Ishikawa (cell line): Measurements from ENCODE around the gene TET1.

ENCODE experiments used
- CEBPB ChIP-seq: IDR thresholded peaks from 2 replicates; pipeline ENCODE4 v1.6.1; 2012
- CREB1 ChIP-seq: IDR thresholded peaks from 2 replicates; pipeline ENCODE4 v1.6.1; 2012; ENCODE audit warnings: low read depth
- EP300 ChIP-seq: IDR thresholded peaks from 2 replicates; pipeline ENCODE4 v1.6.1; 2012; ENCODE audit warnings: borderline replicate concordance
- FOXM1 ChIP-seq: IDR thresholded peaks from 2 replicates; pipeline ENCODE4 v1.6.1; 2012; ENCODE audit warnings: low read depth, borderline replicate concordance
- NFIC ChIP-seq: IDR thresholded peaks from 2 replicates; pipeline ENCODE4 v1.6.1; 2012
- RAD21 ChIP-seq: IDR thresholded peaks from 2 replicates; pipeline ENCODE4 v1.6.1; 2012; ENCODE audit warnings: low read depth
- TAF1 ChIP-seq: IDR thresholded peaks from 2 replicates; pipeline ENCODE4 v1.6.1; 2012; ENCODE audit warnings: low read depth, mild to moderate bottlenecking
- YY1 ChIP-seq: IDR thresholded peaks from 2 replicates; pipeline ENCODE4 v1.6.1; 2012; ENCODE audit warnings: low read depth
- TF ChIP-seq, protein P1 (sequence below): IDR thresholded peaks from 2 replicates; pipeline ENCODE4 v1.6.1; 2012

DNA sequence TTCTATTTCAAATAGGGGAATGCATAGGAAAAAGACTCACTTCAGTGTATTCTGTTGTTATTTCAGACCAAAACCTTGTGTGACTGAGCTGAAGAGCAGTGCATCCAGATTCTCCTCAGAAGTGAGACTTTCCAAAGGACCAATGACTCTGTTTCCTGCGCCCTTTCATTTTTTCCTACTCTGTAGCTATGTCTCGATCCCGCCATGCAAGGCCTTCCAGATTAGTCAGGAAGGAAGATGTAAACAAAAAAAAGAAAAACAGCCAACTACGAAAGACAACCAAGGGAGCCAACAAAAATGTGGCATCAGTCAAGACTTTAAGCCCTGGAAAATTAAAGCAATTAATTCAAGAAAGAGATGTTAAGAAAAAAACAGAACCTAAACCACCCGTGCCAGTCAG, 12.0 kb downstream of the TET1 start:
- no peak for TF ChIP-seq FOXM1
- no peak for TF ChIP-seq YY1
- no peak for TF ChIP-seq CEBPB
- no peak for TF ChIP-seq CREB1
- no peak for TF ChIP-seq NFIC
- no peak for TF ChIP-seq EP300
- no peak for TF ChIP-seq TAF1
- TF ChIP-seq, protein P1, sequence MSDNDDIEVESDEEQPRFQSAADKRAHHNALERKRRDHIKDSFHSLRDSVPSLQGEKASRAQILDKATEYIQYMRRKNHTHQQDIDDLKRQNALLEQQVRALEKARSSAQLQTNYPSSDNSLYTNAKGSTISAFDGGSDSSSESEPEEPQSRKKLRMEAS = no peak
- TF ChIP-seq RAD21 = no peak
